Vagina (tissue), 2 donors: ENCODE measurements around the gene CLEC2B. TPM values are rescaled to one million over a fixed set of nuclear protein-coding genes. Genes with fewer than 3 reads are reported as not detected.

Source experiments
- DNase-seq, 2 donors: peaks; one replicate each; pipeline ENCODE4 v3.0.0-alpha.2; 2017; ENCODE audit errors: extremely low spot score in 2 of 2
- H3K27ac ChIP-seq: fragments of 200-600 bp; sonication (generic); one replicate; pipeline ENCODE4 v1.5.1; 2019
- H3K27me3 ChIP-seq: fragments of 200-600 bp; sonication (generic); one replicate; pipeline ENCODE4 v1.5.1; 2019
- H3K36me3 ChIP-seq, 2 donors: fragments of 200-600 bp; sonication (generic); one replicate each; pipeline ENCODE4 v1.5.1; 2017 to 2019
- H3K4me1 ChIP-seq: fragments of 200-600 bp; sonication (generic); one replicate; pipeline ENCODE4 v1.5.1; 2019
- H3K4me3 ChIP-seq, 2 donors: fragments of 200-600 bp; sonication (generic); 1 replicate in 1 of 2; 2 replicates in 1 of 2; pipeline ENCODE4 v1.5.1; 2016 to 2019
- H3K9me3 ChIP-seq: fragments of 200-600 bp; sonication (generic); one replicate; pipeline ENCODE4 v1.5.1; 2019
- CTCF ChIP-seq, 3 experiments: fragments of 450-650 bp in 2 of 3; fragments of 200-600 bp in 1 of 3; sonication (generic) in 1 of 3; IDR thresholded peaks; one replicate each; pipeline ENCODE4 v1.5.1; 2017 to 2019; ENCODE audit warnings: antibody characterized with exemption in 3 of 3, mild to moderate bottlenecking in 2 of 3, moderate library complexity in 2 of 3
- POLR2A ChIP-seq, 2 donors: fragments of 450-650 bp; IDR thresholded peaks; one replicate each; pipeline ENCODE4 v1.6.1; 2017; ENCODE audit warnings: antibody characterized with exemption in 2 of 2, mild to moderate bottlenecking in 2 of 2, moderate library complexity in 2 of 2
- POLR2AphosphoS5 ChIP-seq, 2 donors: sonication (generic); formaldehyde crosslinking; IDR thresholded peaks; one replicate each; pipeline ENCODE4 v1.9.0; 2017; ENCODE audit warnings: antibody characterized with exemption in 2 of 2, mild to moderate bottlenecking in 2 of 2, low read depth in 1 of 2; ENCODE audit not compliant: insufficient read depth in 1 of 2
- intact Hi-C: fragments of 100-400 bp; cut with DNase I; formaldehyde crosslinking; loops from one replicate; pipeline ENCODE4 v1.15.1; 2023
- total RNA-seq: library from RNA; depleted of rRNA; stranded (reverse); fragments of >200 nt; gene quantifications from one replicate; pipeline ENCODE4 v1.2.3, GENCODE V29; 2016

The CLEC2B gene
- total RNA-seq, 1 donor from 2014 or later = 35.6 TPM

- intact Hi-C loops = no loop called here
Measured at GRCh38 chr12:9908350-9908749, 39.2 kb upstream of the CLEC2B start.

GRCh38 chr12:9907769-9908168 lies 38.6 kb upstream of the CLEC2B start:
- H3K4me3 ChIP-seq = no peak overlapping the region
- no peak overlapping the region for H3K27ac ChIP-seq
- no peaks in the 10 kb centered on the region for H3K4me1 ChIP-seq
- H3K27me3 ChIP-seq = no peaks in the 10 kb centered on the region
- peaks cover 16% of the 10 kb centered on the region for H3K9me3 ChIP-seq
- no peak for TF ChIP-seq POLR2AphosphoS5 (IDR thresholded peaks at IDR 0.05; ENCODE audit: insufficient read depth in 1 of 2, low read depth in 1 of 2)
- no peak for TF ChIP-seq CTCF (IDR thresholded peaks at IDR 0.05)
- TF ChIP-seq POLR2A (IDR thresholded peaks at IDR 0.05) = no peak
- intact Hi-C loops = no loop called here
- no peak for DNase-seq
- H3K36me3 ChIP-seq = no peaks in the 10 kb centered on the region

More at GRCh38 chr12:9908350-9908749, 39.2 kb upstream of the CLEC2B start:
- no peak overlapping the region for H3K27ac ChIP-seq
- no peaks in the 10 kb centered on the region for H3K4me1 ChIP-seq
- no peak for DNase-seq
- no peaks in the 10 kb centered on the region for H3K36me3 ChIP-seq
- no peak overlapping the region for H3K4me3 ChIP-seq
- TF ChIP-seq POLR2AphosphoS5 (IDR thresholded peaks at IDR 0.05; ENCODE audit: insufficient read depth in 1 of 2, low read depth in 1 of 2) = no peak
- TF ChIP-seq POLR2A (IDR thresholded peaks at IDR 0.05) = no peak
- no peak for TF ChIP-seq CTCF (IDR thresholded peaks at IDR 0.05)
- H3K9me3 ChIP-seq = peaks cover 16% of the 10 kb centered on the region
- H3K27me3 ChIP-seq = no peaks in the 10 kb centered on the region

GRCh38 chr12:9906873-9907272 lies 37.7 kb upstream of the CLEC2B start:
- Histone ChIP-seq H3K27me3 (no peaks in the 10 kb centered on the region), H3K9me3 (peaks cover 19% of the 10 kb centered on the region), H3K27ac (no peak overlapping the region), H3K4me1 (no peaks in the 10 kb centered on the region), H3K36me3 (no peaks in the 10 kb centered on the region), H3K4me3 (no peak overlapping the region)
- intact Hi-C loops = no loop called here
- no peak for TF ChIP-seq POLR2AphosphoS5 (IDR thresholded peaks at IDR 0.05; ENCODE audit: insufficient read depth in 1 of 2, low read depth in 1 of 2)
- TF ChIP-seq POLR2A (IDR thresholded peaks at IDR 0.05) = no peak
- no peak for TF ChIP-seq CTCF (IDR thresholded peaks at IDR 0.05)
- no peak for DNase-seq

GRCh38 chr12:9902539-9903228 lies 33.5 kb upstream of the CLEC2B start:
- Histone ChIP-seq H3K9me3 (peaks cover 3% of the 10 kb centered on the region), H3K4me1 (no peaks in the 10 kb centered on the region), H3K27ac (no peak overlapping the region), H3K36me3 (no peaks in the 10 kb centered on the region), H3K4me3 (no peak overlapping the region), H3K27me3 (no peaks in the 10 kb centered on the region)
- no peak for DNase-seq
- no peak for TF ChIP-seq CTCF (IDR thresholded peaks at IDR 0.05)
- no peak for TF ChIP-seq POLR2A (IDR thresholded peaks at IDR 0.05)
- TF ChIP-seq POLR2AphosphoS5 (IDR thresholded peaks at IDR 0.05; ENCODE audit: insufficient read depth in 1 of 2, low read depth in 1 of 2) = no peak
- intact Hi-C loops = loop anchor here (5.0 kb wide), 1 partner anchor 180 kb away; no protein-coding TSS in a partner anchor

GRCh38 chr12:9900930-9901329 lies 31.8 kb upstream of the CLEC2B start:
- H3K27ac ChIP-seq = no peak overlapping the region
- H3K36me3 ChIP-seq = no peaks in the 10 kb centered on the region
- H3K9me3 ChIP-seq = peaks cover 3% of the 10 kb centered on the region
- TF ChIP-seq POLR2AphosphoS5 (IDR thresholded peaks at IDR 0.05; ENCODE audit: insufficient read depth in 1 of 2, low read depth in 1 of 2) (no peak), CTCF (IDR thresholded peaks at IDR 0.05) (no peak), POLR2A (IDR thresholded peaks at IDR 0.05) (no peak)
- no peaks in the 10 kb centered on the region for H3K27me3 ChIP-seq
- H3K4me3 ChIP-seq = no peak overlapping the region
- DNase-seq = no peak
- intact Hi-C loops = loop anchor here (5.0 kb wide), 1 partner anchor 181 kb away; no protein-coding TSS in a partner anchor
- H3K4me1 ChIP-seq = no peaks in the 10 kb centered on the region
